OCI-M1 (cell line): ENCODE data around the gene SLC44A1.

Experiments used
- DNase-seq: peaks from one replicate; lab custom pipeline; 2025; lab: John Stamatoyannopoulos, UW

Gene SLC44A1

GRCh38 chr9:105244003-105244733, at the start of gene SLC44A1:
SLC44A1 (plus strand) TSS chr9:105244651; CDS start chr9:105244869, 218 bp downstream.
- peak; percentile 97 for DNase-seq

GRCh38 chr9:105195259-105195658, 49.2 kb upstream of the SLC44A1 start:
- DNase-seq: peak; percentile 36

- no peak for DNase-seq
These were observed 46.4 kb upstream of the SLC44A1 start for GRCh38 chr9:105198023-105198422.

GRCh38 chr9:105198865-105199264, 45.6 kb upstream of the SLC44A1 start:
- DNase-seq: no peak

- no peak for DNase-seq
These were observed 40.0 kb upstream of the SLC44A1 start for GRCh38 chr9:105204416-105204815.

- no peak for DNase-seq
These were observed 38.5 kb upstream of the SLC44A1 start for GRCh38 chr9:105205787-105206495.

- DNase-seq: no peak
These were observed 38.0 kb upstream of the SLC44A1 start for GRCh38 chr9:105206496-105206820.

- no peak for DNase-seq
These were observed 37.4 kb upstream of the SLC44A1 start for GRCh38 chr9:105206821-105207699.

- peak; percentile 25 for DNase-seq
These were observed 27.8 kb upstream of the SLC44A1 start for GRCh38 chr9:105216440-105217178.

- no peak for DNase-seq
These were observed 25.8 kb upstream of the SLC44A1 start for GRCh38 chr9:105218673-105219072.

- DNase-seq: no peak
These were observed 25.1 kb upstream of the SLC44A1 start for GRCh38 chr9:105219291-105219805.

- no peak for DNase-seq
These were observed 24.0 kb upstream of the SLC44A1 start for GRCh38 chr9:105220451-105220850.

GRCh38 chr9:105223544-105224140, 20.8 kb upstream of the SLC44A1 start:
- DNase-seq: peak; percentile 27

- DNase-seq: no peak
These were observed 18.4 kb upstream of the SLC44A1 start for GRCh38 chr9:105226055-105226454.

GRCh38 chr9:105232207-105232606, 12.2 kb upstream of the SLC44A1 start:
- DNase-seq: no peak

- DNase-seq: no peak
These were observed 10.6 kb upstream of the SLC44A1 start for GRCh38 chr9:105233873-105234272.

GRCh38 chr9:105236261-105236660, 8.2 kb upstream of the SLC44A1 start:
- DNase-seq: no peak

- DNase-seq: no peak
These were observed 7.2 kb upstream of the SLC44A1 start for GRCh38 chr9:105237246-105237645.

GRCh38 chr9:105238302-105238701, 6.1 kb upstream of the SLC44A1 start:
- no peak for DNase-seq

- DNase-seq: no peak
These were observed 3.0 kb upstream of the SLC44A1 start for GRCh38 chr9:105241356-105242043.

- DNase-seq: peak; percentile 73
These were observed 2.4 kb upstream of the SLC44A1 start for GRCh38 chr9:105242062-105242461.
